Limb (tissue), 2 donors: ENCODE results near the gene KIF1C.

Experiments used
- DNase-seq, 2 donors: peaks; one replicate each; pipeline ENCODE4 v3.0.0-alpha.2; 2016; ENCODE audit errors: extremely low spot score in 2 of 2

KIF1C gene

GRCh38 chr17:4968486-4969046 lies 29.2 kb upstream of the KIF1C start:
- DNase-seq: no peak

GRCh38 chr17:4969047-4969550 lies 28.7 kb upstream of the KIF1C start:
- DNase-seq: peak in 1 of 2 donors; percentile 38

GRCh38 chr17:4969551-4970173 lies 28.1 kb upstream of the KIF1C start:
- DNase-seq: no peak

GRCh38 chr17:4970273-4970672 lies 27.5 kb upstream of the KIF1C start:
- no peak for DNase-seq

- DNase-seq: no peak
Measured at GRCh38 chr17:4971826-4972225, 25.9 kb upstream of the KIF1C start.

GRCh38 chr17:4972322-4972721 lies 25.4 kb upstream of the KIF1C start:
- DNase-seq: no peak

- DNase-seq: no peak
Measured at GRCh38 chr17:4972752-4973151, 25.0 kb upstream of the KIF1C start.

- DNase-seq: no peak
Measured at GRCh38 chr17:4973256-4974114, 24.3 kb upstream of the KIF1C start.

- DNase-seq: no peak
Measured at GRCh38 chr17:4974115-4974670, 23.6 kb upstream of the KIF1C start.

GRCh38 chr17:4978726-4979125 lies 19.0 kb upstream of the KIF1C start:
- DNase-seq: no peak

GRCh38 chr17:4980644-4981216 lies 17.0 kb upstream of the KIF1C start:
- peak; percentile 46 to 59 for DNase-seq

- no peak for DNase-seq
Measured at GRCh38 chr17:4982305-4982704, 15.4 kb upstream of the KIF1C start.

GRCh38 chr17:4986403-4986802 lies 11.3 kb upstream of the KIF1C start:
- DNase-seq: no peak

GRCh38 chr17:4986951-4987766 lies 10.6 kb upstream of the KIF1C start, which contains the start of gene CAMTA2:
Gene CAMTA2 (minus strand): TSS chr17:4987675. CDS start chr17:4986222, 1,453 bp downstream.
- peak; percentile 73 to 90 for DNase-seq

GRCh38 chr17:4987767-4988567 lies 9.8 kb upstream of the KIF1C start:
- peak; percentile 7 to 49 for DNase-seq

GRCh38 chr17:4994081-4994595 lies 3.6 kb upstream of the KIF1C start:
- DNase-seq: no peak

- no peak for DNase-seq
Measured at GRCh38 chr17:4998027-4998731, 429 bp downstream of the KIF1C start.

GRCh38 chr17:4998732-4999429 lies 1.1 kb downstream of the KIF1C start:
- no peak for DNase-seq
